GM23338 (cell line): Measurements from ENCODE around the gene FMNL1. TPM values are rescaled to one million over a fixed set of nuclear protein-coding genes. Genes with fewer than 3 reads are reported as not detected.

ENCODE experiments used
- ATAC-seq: fragments of 200-7000 bp; cut with Tn5 transposase; 3 replicates; pipeline ENCODE4 v1.9.1; 2020
- DNase-seq: peaks from one replicate; pipeline ENCODE4 v3.0.0-alpha.2; 2015; ENCODE audit warnings: low spot score
- H2AFZ ChIP-seq: fragments of 200-600 bp; sonication (generic); 2 replicates; pipeline ENCODE4 v1.8.0; 2016; ENCODE audit warnings: antibody characterized with exemption, mild to moderate bottlenecking, moderate library complexity
- H3F3A ChIP-seq: fragments of 200-600 bp; sonication (generic); replicated peaks from 2 replicates; pipeline ENCODE4 v1.8.0; 2017; ENCODE audit warnings: antibody characterized with exemption, mixed run types, low read depth
- H3K27ac ChIP-seq: fragments of 200-600 bp; sonication (generic); 2 replicates; pipeline ENCODE4 v1.6.1; 2016; ENCODE audit warnings: low read depth
- H3K27me3 ChIP-seq: fragments of 200-600 bp; sonication (generic); 2 replicates; pipeline ENCODE4 v1.8.0; 2016; ENCODE audit warnings: mild to moderate bottlenecking, mixed run types, moderate library complexity; ENCODE audit not compliant: insufficient read depth
- H3K36me3 ChIP-seq: fragments of 200-600 bp; sonication (generic); 2 replicates; pipeline ENCODE4 v1.8.0; 2016; ENCODE audit warnings: mild to moderate bottlenecking; ENCODE audit not compliant: insufficient read depth
- H3K4me1 ChIP-seq: fragments of 200-600 bp; sonication (generic); 2 replicates; pipeline ENCODE4 v1.8.0; 2016; ENCODE audit warnings: mild to moderate bottlenecking, moderate library complexity; ENCODE audit not compliant: insufficient read depth
- H3K4me2 ChIP-seq: fragments of 200-600 bp; sonication (generic); 2 replicates; pipeline ENCODE4 v1.7.1; 2017; ENCODE audit warnings: mixed run types
- H3K4me3 ChIP-seq: fragments of 200-600 bp; sonication (generic); 2 replicates; pipeline ENCODE4 v1.6.1; 2016; ENCODE audit warnings: mixed run types
- H3K79me2 ChIP-seq: fragments of 200-600 bp; sonication (generic); replicated peaks from 2 replicates; pipeline ENCODE4 v1.8.0; 2017; ENCODE audit warnings: mild to moderate bottlenecking; ENCODE audit not compliant: insufficient read depth
- H3K9me2 ChIP-seq: fragments of 200-600 bp; sonication (generic); 2 replicates; pipeline ENCODE4 v1.8.0; 2017; ENCODE audit not compliant: insufficient read depth
- H4K20me1 ChIP-seq: fragments of 200-600 bp; sonication (generic); replicated peaks from 2 replicates; pipeline ENCODE4 v1.8.0; 2017; ENCODE audit warnings: mild to moderate bottlenecking; ENCODE audit not compliant: insufficient read depth
- H3K27ac Mint-ChIP-seq: 2 replicates; pipeline ENCODE4 v1.8.0; 2020; ENCODE audit warnings: inconsistent platforms, mild to moderate bottlenecking, moderate library complexity, mixed read lengths
- H3K27me3 Mint-ChIP-seq: 3 replicates; pipeline ENCODE4 v1.8.0; 2022; ENCODE audit warnings: low read depth, mild to moderate bottlenecking, moderate library complexity, mixed read lengths, inconsistent platforms; ENCODE audit not compliant: insufficient read depth, poor library complexity
- H3K36me3 Mint-ChIP-seq: 3 replicates; pipeline ENCODE4 v1.8.0; 2021; ENCODE audit warnings: low read depth, mild to moderate bottlenecking, inconsistent platforms, moderate library complexity, mixed read lengths
- H3K4me1 Mint-ChIP-seq: 3 replicates; pipeline ENCODE4 v1.8.0; 2020; ENCODE audit warnings: mild to moderate bottlenecking, inconsistent platforms, mixed read lengths
- H3K4me3 Mint-ChIP-seq: 3 replicates; pipeline ENCODE4 v1.8.0; 2021; ENCODE audit warnings: moderate library complexity, mild to moderate bottlenecking, inconsistent platforms, mixed read lengths
- H3K9me3 Mint-ChIP-seq: 3 replicates; pipeline ENCODE4 v1.8.0; 2020; ENCODE audit warnings: moderate library complexity, mild to moderate bottlenecking, inconsistent platforms, mixed read lengths
- CREB1 ChIP-seq: fragments of 250-450 bp; sonication (Bioruptor Pico); IDR thresholded peaks from 2 replicates; pipeline ENCODE4 v1.5.0; 2020; ENCODE audit warnings: low read depth, mild to moderate bottlenecking, moderate library complexity
- EZH2 ChIP-seq: fragments of 200-600 bp; sonication (generic); IDR thresholded peaks from one replicate; pipeline ENCODE4 v1.8.0; 2017; ENCODE audit warnings: antibody characterized with exemption, mild to moderate bottlenecking, low read depth; ENCODE audit not compliant: unreplicated experiment
- JUNB ChIP-seq: IDR thresholded peaks from one replicate; pipeline ENCODE4 v1.6.1; 2016; ENCODE audit warnings: antibody characterized with exemption; ENCODE audit not compliant: unreplicated experiment
- NANOG ChIP-seq: IDR thresholded peaks from 2 replicates; pipeline ENCODE4 v1.6.1; 2016; ENCODE audit warnings: antibody characterized with exemption, borderline replicate concordance
- POLR2AphosphoS5 ChIP-seq: IDR thresholded peaks from 2 replicates; pipeline ENCODE4 v1.6.1; 2016; ENCODE audit warnings: antibody characterized with exemption, low read depth
- STAT1 ChIP-seq: IDR thresholded peaks from one replicate; pipeline ENCODE4 v1.6.1; 2016; ENCODE audit warnings: antibody characterized with exemption; ENCODE audit not compliant: unreplicated experiment
- ZNF114 ChIP-seq: fragments of 250-450 bp; sonication (Bioruptor Pico); IDR thresholded peaks from 2 replicates; pipeline ENCODE4 v1.5.0; 2020; ENCODE audit warnings: mild to moderate bottlenecking, moderate library complexity
- ZNF331 ChIP-seq: fragments of 250-450 bp; sonication (Bioruptor Pico); IDR thresholded peaks from 2 replicates; pipeline ENCODE4 v1.5.0; 2020; ENCODE audit warnings: low read depth, mild to moderate bottlenecking, moderate library complexity
- polyA plus RNA-seq: library from polyadenylated mRNA; unstranded; fragments of >200 nt; fragmentation: Nextera tagmentation; extraction: Ambion mirVana; gene quantifications from 2 replicates; pipeline ENCODE4 v1.2.1, GENCODE V29; 2016
- total RNA-seq: library from RNA; depleted of rRNA; stranded (reverse); fragments of >200 nt; shearing (Covaris generic); gene quantifications from 2 replicates; pipeline ENCODE4 v1.2.3, GENCODE V29; 2014
- TF ChIP-seq, protein P1 (sequence below), 2 experiments: fragments of 200-600 bp in 1 of 2; sonication (generic) in 1 of 2; conservative IDR thresholded peaks; 2 replicates each; pipeline versions ENCODE4 v1.5.1 to v1.6.1; 2016 to 2017; ENCODE audit warnings: antibody characterized with exemption in 2 of 2, low read depth in 2 of 2, mild to moderate bottlenecking in 2 of 2, moderate library complexity in 1 of 2
- TF ChIP-seq, protein P2 (sequence below): fragments of 250-450 bp; sonication (Bioruptor Pico); IDR thresholded peaks from 2 replicates; pipeline ENCODE4 v1.5.0; 2020; ENCODE audit warnings: mild to moderate bottlenecking, moderate library complexity

Gene FMNL1
- total and polyA plus RNA-seq, 2 experiments from 2014 or later = 6.6 to 9.3 TPM

DNA sequence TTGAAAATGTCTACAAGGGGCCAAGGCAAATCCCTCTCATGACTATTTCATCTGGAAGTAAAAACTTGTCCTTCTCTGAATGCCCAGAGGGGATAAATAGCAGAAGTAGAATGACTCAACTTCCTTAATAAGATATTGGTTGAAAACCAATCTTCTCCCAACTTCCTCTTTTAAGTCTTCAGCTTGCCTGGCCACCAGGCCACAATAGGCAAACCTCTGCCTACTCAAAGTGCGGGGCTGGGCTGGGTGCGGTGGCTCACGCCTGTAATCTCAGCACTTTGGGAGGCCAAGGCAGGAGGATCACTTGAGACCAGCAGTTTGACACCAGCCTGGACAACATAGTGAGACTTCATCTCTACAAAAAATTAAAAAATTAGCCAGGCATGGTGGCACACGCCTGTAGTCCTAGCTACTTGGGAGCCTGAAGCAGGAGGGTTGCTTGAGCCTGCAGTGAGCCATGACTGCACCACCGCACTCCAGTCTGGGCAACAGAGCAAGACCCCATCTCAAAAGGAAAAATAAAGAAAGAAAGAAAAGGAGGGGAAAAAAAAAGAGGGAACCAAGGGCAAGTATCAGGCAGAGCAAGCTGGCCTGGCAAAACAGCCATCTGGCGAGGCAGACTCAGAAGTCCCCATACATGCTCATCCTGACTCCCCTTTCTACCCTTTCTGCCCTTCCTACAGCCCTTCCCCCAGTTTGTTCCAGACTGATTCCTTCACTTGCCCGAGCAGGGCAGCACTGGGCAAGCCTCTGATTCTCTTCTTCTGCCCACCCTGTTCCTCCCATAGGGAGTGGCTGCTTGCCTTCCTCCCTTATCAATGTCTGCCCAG, 74.5 kb downstream of the FMNL1 start:
- H3K9me3 Mint-ChIP-seq = no peaks in the 10 kb centered on the region
- H3K27ac Mint-ChIP-seq = no peak overlapping the region
- Histone ChIP-seq H3K9me2 (no peaks in the 10 kb centered on the region), H3K79me2 (no peaks in the 10 kb centered on the region; the same call in 1 of the 2 replicates), H3K4me3 (no peak overlapping the region), H3K4me1 (no peaks in the 10 kb centered on the region), H3K36me3 (no peaks in the 10 kb centered on the region), H3K4me2 (no peak overlapping the region), H3F3A (0 out of 2 replicates have a peak, but pooled peaks cover 4% of the 10 kb centered on the region), H2AFZ (no peak overlapping the region), H4K20me1 (peaks cover 4% of the 10 kb centered on the region), H3K27ac (no peak overlapping the region), H3K27me3 (no peaks in the 10 kb centered on the region)
- peaks cover 10% of the 10 kb centered on the region; the same call in 2 of the 3 replicates for H3K4me1 Mint-ChIP-seq
- no peaks in the 10 kb centered on the region; the same call in 2 of the 3 replicates for H3K36me3 Mint-ChIP-seq
- ATAC-seq = no peak
- TF ChIP-seq, protein P1, sequence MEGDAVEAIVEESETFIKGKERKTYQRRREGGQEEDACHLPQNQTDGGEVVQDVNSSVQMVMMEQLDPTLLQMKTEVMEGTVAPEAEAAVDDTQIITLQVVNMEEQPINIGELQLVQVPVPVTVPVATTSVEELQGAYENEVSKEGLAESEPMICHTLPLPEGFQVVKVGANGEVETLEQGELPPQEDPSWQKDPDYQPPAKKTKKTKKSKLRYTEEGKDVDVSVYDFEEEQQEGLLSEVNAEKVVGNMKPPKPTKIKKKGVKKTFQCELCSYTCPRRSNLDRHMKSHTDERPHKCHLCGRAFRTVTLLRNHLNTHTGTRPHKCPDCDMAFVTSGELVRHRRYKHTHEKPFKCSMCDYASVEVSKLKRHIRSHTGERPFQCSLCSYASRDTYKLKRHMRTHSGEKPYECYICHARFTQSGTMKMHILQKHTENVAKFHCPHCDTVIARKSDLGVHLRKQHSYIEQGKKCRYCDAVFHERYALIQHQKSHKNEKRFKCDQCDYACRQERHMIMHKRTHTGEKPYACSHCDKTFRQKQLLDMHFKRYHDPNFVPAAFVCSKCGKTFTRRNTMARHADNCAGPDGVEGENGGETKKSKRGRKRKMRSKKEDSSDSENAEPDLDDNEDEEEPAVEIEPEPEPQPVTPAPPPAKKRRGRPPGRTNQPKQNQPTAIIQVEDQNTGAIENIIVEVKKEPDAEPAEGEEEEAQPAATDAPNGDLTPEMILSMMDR (conservative IDR thresholded peaks at IDR 0.05; ENCODE audit: low read depth in 2 of 2) = no peak
- no peak for TF ChIP-seq JUNB
- TF ChIP-seq ZNF331 (CRISPR knock-in tag) = no peak
- TF ChIP-seq ZNF114 (CRISPR knock-in tag) = no peak
- TF ChIP-seq POLR2AphosphoS5 = no peak
- TF ChIP-seq EZH2 = no peak
- no peak for TF ChIP-seq CREB1 (CRISPR knock-in tag)
- no peak for DNase-seq
- H3K4me3 Mint-ChIP-seq = no peak overlapping the region
- peaks cover under 1% of the 10 kb centered on the region for H3K27me3 Mint-ChIP-seq

DNA sequence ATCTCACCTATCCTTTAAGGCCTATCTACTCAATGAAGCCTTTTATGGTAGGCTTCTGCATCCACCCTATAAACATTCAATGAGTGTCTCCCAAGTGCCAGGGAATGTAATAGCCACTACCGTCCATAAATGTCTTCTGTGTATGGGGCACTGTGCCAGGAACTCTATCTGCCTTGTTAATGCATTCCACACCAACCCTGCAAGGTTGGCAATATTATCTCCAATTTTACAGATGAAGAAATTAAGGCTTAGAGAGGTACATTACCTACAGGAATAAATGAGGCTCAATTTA, 75.1 kb downstream of the FMNL1 start:
- no peak for DNase-seq
- no peaks in the 10 kb centered on the region for H3K4me1 ChIP-seq
- H3K36me3 ChIP-seq = no peaks in the 10 kb centered on the region
- H3F3A ChIP-seq = 0 out of 2 replicates have a peak, but pooled peaks cover 4% of the 10 kb centered on the region
- H3K36me3 Mint-ChIP-seq = no peaks in the 10 kb centered on the region; the same call in 2 of the 3 replicates
- no peaks in the 10 kb centered on the region for H3K9me3 Mint-ChIP-seq
- no peak for ATAC-seq
- H3K27me3 ChIP-seq = no peaks in the 10 kb centered on the region
- H3K79me2 ChIP-seq = no peaks in the 10 kb centered on the region; the same call in 1 of the 2 replicates
- no peak overlapping the region for H3K27ac Mint-ChIP-seq
- H2AFZ ChIP-seq = no peak overlapping the region
- no peaks in the 10 kb centered on the region for H3K9me2 ChIP-seq
- H4K20me1 ChIP-seq = peaks cover 4% of the 10 kb centered on the region
- H3K4me3 ChIP-seq = no peak overlapping the region
- H3K4me3 Mint-ChIP-seq = no peak overlapping the region
- peaks cover 1% of the 10 kb centered on the region for H3K27me3 Mint-ChIP-seq
- no peak overlapping the region for H3K27ac ChIP-seq
- TF ChIP-seq, protein P1 (conservative IDR thresholded peaks at IDR 0.05; ENCODE audit: low read depth in 2 of 2) = no peak
- TF ChIP-seq STAT1 = no peak
- TF ChIP-seq, protein P2, sequence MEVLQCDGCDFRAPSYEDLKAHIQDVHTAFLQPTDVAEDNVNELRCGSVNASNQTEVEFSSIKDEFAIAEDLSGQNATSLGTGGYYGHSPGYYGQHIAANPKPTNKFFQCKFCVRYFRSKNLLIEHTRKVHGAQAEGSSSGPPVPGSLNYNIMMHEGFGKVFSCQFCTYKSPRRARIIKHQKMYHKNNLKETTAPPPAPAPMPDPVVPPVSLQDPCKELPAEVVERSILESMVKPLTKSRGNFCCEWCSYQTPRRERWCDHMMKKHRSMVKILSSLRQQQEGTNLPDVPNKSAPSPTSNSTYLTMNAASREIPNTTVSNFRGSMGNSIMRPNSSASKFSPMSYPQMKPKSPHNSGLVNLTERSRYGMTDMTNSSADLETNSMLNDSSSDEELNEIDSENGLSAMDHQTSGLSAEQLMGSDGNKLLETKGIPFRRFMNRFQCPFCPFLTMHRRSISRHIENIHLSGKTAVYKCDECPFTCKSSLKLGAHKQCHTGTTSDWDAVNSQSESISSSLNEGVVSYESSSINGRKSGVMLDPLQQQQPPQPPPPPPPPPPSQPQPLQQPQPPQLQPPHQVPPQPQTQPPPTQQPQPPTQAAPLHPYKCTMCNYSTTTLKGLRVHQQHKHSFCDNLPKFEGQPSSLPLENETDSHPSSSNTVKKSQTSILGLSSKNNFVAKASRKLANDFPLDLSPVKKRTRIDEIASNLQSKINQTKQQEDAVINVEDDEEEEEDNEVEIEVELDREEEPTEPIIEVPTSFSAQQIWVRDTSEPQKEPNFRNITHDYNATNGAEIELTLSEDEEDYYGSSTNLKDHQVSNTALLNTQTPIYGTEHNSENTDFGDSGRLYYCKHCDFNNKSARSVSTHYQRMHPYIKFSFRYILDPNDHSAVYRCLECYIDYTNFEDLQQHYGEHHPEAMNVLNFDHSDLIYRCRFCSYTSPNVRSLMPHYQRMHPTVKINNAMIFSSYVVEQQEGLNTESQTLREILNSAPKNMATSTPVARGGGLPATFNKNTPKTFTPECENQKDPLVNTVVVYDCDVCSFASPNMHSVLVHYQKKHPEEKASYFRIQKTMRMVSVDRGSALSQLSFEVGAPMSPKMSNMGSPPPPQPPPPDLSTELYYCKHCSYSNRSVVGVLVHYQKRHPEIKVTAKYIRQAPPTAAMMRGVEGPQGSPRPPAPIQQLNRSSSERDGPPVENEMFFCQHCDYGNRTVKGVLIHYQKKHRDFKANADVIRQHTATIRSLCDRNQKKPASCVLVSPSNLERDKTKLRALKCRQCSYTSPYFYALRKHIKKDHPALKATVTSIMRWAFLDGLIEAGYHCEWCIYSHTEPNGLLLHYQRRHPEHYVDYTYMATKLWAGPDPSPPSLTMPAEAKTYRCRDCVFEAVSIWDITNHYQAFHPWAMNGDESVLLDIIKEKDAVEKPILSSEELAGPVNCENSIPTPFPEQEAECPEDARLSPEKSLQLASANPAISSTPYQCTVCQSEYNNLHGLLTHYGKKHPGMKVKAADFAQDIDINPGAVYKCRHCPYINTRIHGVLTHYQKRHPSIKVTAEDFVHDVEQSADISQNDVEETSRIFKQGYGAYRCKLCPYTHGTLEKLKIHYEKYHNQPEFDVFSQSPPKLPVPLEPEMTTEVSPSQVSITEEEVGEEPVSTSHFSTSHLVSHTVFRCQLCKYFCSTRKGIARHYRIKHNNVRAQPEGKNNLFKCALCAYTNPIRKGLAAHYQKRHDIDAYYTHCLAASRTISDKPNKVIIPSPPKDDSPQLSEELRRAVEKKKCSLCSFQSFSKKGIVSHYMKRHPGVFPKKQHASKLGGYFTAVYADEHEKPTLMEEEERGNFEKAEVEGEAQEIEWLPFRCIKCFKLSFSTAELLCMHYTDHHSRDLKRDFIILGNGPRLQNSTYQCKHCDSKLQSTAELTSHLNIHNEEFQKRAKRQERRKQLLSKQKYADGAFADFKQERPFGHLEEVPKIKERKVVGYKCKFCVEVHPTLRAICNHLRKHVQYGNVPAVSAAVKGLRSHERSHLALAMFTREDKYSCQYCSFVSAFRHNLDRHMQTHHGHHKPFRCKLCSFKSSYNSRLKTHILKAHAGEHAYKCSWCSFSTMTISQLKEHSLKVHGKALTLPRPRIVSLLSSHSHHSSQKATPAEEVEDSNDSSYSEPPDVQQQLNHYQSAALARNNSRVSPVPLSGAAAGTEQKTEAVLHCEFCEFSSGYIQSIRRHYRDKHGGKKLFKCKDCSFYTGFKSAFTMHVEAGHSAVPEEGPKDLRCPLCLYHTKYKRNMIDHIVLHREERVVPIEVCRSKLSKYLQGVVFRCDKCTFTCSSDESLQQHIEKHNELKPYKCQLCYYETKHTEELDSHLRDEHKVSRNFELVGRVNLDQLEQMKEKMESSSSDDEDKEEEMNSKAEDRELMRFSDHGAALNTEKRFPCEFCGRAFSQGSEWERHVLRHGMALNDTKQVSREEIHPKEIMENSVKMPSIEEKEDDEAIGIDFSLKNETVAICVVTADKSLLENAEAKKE (CRISPR knock-in tag) = no peak
- TF ChIP-seq POLR2AphosphoS5 = no peak
- no peak for TF ChIP-seq ZNF331 (CRISPR knock-in tag)
- TF ChIP-seq JUNB = no peak
- TF ChIP-seq CREB1 (CRISPR knock-in tag) = no peak
- TF ChIP-seq ZNF114 (CRISPR knock-in tag) = no peak
- TF ChIP-seq NANOG = no peak
- no peak overlapping the region for H3K4me2 ChIP-seq
- peaks cover 10% of the 10 kb centered on the region; the same call in 2 of the 3 replicates for H3K4me1 Mint-ChIP-seq
